SK-N-MC (cell line): ENCODE results near the gene NUP62.

Source experiments
- EZH2 ChIP-seq: fragments of 200-600 bp; sonication (generic); IDR thresholded peaks from one replicate; pipeline ENCODE4 v1.6.1; 2017; ENCODE audit warnings: antibody characterized with exemption
- POLR2AphosphoS5 ChIP-seq: IDR thresholded peaks from 2 replicates; pipeline ENCODE4 v1.6.1; 2012; ENCODE audit warnings: mild to moderate bottlenecking, low read depth, low read length, borderline replicate concordance

DNA sequence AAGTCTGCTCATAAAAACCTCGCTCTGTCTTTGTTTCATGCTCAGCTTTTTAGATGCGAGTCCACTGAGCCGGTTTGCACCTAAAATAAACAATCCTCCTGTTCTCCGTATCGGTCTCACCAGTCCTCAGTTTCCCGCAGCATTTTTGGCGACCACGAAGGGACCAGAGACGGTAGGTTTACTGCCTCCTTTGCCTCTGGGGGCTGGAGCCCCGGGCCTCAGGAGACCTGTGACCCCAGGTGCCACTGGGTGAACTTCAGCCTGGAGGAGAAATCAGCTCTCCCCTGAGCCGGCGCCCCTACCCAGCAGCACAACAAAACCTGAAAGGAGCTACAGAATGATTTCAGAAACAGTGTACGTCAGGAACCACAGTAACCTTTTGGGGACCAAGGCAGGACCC lies 23.6 kb upstream of the NUP62 start:
- TF ChIP-seq EZH2 (no peak), POLR2AphosphoS5 (no peak)
